Fibroblast of the conjunctiva (primary cell): ENCODE data around the gene SNRNP200.
"Not testable (repeated sequence)": the region's sequence is repeated elsewhere in the genome, so short reads cannot be mapped to it uniquely, and the experiment has no call there.

ENCODE experiments used
- DNase-seq: peaks from one replicate; pipeline ENCODE4 v3.0.0-alpha.2; 2010; ENCODE audit warnings: low read depth

SNRNP200 gene

DNA sequence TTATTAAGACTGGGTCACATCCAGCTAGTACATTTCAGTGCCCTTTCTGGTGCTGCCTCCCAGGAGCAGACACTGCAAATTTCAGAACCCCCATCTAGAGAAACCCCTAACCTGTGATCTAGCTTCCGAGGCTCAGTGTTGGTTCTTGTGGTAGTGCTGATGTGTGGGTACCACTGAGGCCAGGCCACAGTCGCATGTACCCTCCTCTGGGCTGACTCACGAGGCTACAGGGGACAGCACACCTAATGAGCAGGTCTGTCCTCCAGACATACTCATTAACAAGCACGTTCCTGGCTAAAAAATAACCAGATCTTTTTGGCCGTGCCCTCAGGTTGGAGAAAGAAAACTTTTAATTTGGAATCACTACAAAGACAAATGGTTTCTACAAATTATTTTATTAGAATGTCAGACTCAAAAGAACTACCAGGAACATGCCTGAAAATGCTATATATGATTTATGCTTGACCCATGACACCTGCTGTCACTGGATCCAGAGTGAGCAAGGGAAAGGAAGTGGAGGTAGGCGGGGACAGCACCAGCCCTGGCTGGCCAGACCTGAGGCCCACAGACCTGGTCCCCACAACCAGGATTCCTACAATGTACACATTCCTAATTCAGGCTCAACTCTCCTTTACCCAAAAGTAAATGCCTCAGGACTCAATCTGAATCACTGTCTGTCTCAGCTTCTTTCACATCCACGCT is 30.8 kb downstream of the SNRNP200 start:
- no peak for DNase-seq

DNA sequence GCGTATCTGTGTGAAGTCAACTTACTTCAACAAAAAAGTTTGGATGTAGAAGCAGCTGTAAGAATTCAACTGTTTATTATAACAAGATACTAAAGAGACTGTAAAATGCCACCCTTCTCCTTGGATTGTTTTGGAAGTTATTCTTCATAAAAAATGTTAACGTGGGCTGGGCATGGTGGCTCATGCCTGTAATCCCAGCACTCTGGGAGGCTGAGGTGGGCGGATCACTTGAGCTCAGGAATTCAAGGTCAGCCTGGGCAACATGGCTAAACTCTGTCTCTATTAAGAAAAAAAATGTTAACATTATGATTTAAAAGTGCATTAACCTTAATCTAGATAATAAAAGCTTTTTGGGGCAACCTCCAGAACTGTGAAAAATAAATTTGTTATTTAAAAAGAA is 31.6 kb downstream of the SNRNP200 start:
- no peak for DNase-seq

DNA sequence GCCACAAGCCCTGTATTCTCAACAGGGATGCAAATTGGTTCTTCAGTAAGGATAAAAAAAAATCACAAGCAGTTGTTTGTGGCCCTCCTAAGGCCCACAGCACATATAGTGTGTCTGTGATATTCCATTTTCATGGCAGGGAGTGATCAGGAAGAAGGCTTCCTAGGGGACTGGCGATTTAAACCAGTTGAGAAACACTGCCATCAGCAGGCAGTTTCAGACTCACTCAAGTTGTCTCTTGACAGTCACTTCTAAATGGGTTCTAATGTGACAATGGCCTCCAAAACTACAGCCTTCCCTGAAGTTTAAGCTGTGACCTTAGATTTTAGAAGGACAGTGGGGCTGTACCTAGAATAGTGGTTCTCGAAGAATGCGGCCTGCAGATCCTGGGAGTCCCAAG is 33.4 kb downstream of the SNRNP200 start:
- no peak for DNase-seq

DNA sequence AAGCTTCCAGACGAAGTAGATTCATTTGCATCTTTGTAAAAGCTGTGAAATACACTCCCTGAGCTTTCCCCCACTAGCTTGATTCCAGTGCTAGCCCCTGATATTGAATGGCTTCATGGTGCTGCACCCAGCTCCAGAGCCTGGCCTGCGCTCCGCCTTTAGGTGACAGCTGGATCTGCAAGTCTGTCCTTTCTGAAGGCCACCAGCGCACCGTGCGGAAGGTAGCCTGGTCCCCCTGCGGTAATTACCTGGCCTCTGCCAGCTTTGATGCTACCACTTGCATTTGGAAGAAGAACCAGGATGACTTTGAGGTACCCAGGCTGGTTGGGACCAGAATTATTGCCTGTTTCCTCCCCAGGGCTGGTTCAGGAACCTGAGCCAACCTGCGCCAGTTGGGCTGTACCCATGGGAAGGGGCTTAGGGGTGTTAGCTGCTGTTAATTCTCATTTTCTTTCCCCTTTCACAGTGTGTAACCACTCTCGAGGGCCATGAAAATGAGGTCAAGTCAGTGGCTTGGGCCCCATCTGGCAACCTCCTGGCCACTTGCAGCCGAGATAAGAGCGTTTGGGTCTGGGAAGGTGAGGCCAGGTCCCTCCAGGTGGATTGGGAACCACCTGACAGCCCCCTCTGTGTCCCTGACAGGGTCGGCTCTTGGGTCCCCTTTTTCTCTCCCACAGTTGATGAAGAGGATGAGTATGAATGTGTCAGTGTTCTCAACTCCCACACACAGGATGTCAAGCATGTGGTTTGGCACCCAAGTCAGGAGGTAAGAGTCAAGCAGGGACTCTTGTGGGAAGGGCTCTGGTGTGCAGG is 38.0 kb downstream of the SNRNP200 start:
- no peak for DNase-seq

DNA sequence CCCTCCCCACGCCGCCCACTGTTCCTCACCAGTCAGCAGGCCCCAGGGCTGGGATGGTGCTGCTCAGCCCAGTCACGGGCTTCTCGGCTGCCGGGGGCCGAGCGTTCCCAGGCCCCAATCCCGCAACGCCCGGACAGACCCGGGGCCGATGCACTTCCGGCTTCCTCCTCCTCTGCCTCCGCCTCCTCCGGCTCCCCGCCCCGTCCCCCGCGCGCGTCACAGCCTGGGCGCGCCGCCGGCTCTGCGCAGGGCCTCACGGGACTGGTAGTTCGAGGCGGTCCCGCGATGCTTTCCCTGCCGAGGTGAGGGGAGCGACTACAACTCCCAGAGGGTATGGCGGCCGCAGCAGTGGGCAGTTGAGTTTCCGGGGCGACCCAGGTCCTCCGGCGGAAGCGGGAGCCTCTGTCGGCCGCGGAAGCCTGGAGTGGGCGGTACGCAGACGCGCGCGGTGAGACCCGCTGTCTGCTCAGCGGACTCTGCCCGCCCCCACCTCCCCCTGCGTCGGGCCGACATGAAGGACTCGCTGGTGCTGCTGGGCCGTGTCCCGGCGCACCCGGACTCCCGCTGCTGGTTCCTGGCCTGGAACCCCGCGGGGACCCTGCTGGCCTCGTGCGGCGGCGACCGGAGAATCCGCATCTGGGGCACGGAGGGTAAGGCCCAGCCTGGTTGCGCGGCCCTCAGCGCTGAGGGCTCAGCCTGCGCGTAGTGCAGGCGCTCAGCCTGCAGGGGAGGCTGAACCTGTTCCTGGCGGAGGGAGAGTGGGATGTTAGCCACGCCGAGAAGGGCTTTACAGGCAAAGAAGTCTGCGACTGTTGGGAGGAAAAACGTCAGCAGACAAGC is 39.3 kb downstream of the SNRNP200 start, which contains the start of the genes CIAO1 and TMEM127:
CIAO1 (plus strand) TSS at position 386 of the 840 bp plus-strand sequence; CDS start at position 512, 126 bp downstream.
TMEM127 (minus strand) TSS at position 158 of the 840 bp plus-strand sequence. CDS start 616 bp downstream, outside the sequence.
- DNase-seq = peak; percentile 96

DNA sequence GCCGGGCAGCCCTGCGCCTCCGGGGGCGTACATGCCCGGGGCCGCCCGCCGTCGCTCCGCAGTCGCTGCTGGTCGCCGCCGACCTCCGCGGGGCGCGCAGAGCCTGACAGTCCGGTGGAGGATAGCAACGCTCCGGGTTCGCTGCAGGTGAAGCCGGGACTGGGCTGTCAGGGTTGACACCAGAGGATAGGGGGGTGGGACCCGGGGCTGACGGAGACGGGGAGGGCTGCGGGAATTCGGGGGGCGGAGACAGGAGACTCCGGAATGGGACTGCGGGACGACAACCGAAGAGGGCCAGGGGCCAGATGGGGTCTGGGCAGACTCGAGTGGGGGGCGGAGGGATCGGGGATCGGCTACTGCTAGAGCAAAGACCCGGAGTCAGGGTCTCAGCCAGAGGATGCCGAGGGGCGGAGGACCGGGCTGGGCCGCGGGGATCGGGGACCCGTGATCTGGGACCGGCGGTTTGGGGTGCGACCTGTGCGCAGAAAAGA is 40.0 kb downstream of the SNRNP200 start:
- no peak for DNase-seq

DNA sequence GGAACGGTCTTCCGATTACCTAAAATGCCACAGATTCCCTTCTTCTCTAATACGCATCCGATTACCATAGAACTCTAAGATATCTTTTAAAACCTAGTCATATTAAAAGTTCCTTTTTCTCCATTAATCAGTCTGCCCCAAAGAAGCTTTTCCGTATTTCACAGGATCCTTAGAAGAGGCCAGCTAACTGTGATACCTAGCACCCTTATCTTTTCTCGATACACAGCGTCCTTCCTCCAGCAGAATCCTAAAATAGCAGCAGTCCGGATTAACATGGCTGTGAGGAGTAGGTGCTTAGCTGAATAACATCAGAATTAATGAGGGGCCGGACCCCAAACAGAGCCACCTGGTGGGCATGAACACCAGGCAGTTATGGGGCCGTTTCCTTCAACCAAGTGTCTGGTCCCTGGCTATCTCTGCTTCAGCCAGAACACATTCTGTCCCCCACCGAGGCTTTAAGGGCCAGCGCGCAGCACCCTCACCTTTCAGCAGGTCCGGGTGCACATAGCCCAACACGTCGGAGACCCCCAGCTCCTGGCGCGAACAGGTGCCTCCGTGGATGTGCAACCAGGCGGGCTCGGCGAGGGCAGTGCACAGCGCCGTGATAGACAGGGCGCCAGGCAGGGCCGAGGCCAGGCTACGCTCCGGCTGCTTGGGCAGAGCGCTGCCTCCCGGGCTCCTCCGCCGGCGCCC is 40.5 kb downstream of the SNRNP200 start:
- no peak for DNase-seq

DNA sequence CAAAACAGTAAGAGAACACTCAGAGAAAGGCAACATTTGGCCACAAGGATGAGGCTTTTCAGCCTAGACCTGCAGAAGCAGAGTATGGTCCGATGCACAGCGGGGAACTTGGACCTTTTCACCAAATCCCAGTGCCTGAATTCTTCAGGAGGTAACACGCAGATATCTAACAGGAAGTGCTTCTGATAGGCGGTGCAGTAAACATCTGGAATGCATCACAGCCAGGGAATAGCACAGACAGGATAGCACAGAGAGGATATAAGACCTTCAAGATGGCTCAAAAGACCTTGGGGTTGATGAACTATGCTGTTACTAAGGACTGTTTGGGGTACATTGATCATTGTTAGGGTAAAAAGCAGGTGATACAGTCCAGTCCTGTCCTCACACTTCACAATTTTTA is 41.3 kb downstream of the SNRNP200 start:
- no peak for DNase-seq

DNA sequence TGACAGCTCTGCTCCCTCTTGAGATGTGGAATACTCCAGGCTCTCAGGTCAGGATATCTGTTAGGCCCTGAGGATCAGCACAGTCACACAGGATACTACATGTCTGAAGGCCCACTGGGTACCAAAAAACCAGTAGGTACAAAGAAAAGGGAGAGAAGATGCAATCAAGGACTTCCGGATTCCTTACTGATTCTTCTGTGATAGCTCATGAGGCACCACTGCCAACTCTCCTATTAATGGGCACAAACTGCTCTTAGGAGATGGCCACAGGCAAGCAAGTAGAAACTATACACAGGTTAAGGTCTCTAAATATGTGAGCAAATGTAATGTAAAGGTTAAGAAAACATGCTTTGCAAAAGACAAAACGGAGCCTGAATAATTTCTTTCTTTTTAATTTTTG is 43.0 kb downstream of the SNRNP200 start:
- no peak for DNase-seq

DNA sequence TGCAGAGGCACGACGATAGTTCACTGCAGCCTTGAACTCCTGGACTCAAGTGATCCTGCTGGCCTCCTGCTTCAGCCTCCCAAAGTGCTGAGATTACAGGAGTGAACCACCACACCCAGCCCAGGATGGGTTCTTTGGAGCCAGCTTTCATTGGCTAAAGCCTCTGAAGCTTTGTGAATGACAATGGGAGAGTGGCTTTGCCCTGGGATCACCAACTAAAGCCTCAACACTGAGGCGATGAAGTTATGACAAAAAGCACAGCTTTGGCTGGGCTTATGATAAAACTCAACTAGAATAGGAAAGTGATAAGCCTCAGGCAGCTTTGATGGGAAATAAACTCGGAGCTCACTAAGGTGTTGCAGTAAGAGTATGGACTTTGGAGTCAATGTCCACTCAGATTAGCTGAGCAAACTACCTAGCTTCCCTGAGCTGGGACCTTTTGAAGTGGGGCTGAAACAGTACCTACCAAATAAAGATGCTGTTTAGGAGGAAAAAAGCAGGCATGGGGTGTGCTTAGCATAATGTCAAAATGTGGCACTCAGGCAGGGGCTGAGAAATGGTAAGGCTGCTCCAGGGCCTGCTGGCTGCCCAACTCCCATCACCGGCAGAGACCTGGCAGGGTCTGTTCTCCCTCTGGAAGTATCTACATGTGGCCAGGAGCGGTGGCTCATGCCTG is 43.9 kb downstream of the SNRNP200 start:
- no peak for DNase-seq

DNA sequence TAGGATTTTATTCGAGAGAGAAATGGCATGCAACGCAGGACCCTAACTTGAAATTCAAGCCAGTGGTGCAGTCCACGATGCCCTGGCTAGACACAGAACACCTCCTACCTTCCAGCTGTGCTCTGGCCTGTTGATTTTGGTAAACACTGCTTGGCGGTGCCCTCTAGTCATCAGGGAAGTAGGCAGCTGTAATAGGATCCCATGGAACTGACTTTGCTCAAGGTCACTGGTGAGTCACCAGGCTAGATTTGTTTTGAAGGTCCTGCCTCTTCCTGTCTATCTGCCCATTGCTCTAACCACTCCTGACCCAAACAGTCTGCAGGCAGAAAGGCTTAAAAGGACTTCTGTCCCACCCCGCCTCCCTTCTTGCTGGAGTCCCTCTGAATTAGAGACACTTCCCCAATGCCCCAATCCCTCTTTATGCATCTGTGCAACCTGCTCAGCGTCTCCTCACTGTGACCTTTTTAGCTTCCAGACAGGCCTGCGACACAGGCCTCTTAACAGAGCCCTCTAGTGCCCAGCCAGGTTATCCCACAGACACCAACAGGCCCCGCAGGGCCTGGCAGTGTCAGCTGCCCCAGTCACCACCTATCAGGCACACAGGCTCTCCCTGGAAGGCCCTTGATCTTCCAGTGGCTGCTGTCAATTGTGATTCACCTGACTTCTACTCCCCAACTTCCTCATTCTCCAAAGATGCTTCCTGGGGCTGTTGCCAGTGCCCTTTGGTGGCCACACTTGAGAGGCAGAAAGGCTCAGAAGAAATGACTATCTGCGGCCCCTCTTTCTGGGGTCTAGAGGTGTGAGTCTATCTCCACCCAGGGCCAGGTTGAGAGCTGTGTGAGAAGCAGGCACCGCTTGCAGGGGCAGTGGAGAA is 44.7 kb downstream of the SNRNP200 start:
- peak; percentile 76 for DNase-seq

DNA sequence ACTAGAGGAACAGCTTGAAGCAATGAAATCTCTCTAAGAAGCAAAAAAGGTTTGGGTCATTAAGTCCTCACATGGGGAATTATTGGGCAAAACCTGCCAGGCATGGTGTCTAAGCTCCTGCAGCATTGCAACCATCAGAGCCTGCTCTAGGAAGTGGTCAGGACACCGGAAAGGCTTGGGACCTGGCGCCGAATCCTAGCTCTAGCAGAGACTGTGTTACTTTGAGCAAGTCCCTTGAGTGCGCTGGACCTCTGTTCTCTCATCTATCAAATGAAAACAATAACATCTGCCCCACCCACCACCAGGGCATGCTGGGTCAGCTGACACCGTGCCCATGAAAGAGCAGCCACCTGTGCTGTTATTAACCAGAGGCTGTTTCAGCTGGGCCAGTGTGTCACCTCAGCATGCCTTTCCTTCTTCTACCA is 45.8 kb downstream of the SNRNP200 start:
- DNase-seq = no peak

DNA sequence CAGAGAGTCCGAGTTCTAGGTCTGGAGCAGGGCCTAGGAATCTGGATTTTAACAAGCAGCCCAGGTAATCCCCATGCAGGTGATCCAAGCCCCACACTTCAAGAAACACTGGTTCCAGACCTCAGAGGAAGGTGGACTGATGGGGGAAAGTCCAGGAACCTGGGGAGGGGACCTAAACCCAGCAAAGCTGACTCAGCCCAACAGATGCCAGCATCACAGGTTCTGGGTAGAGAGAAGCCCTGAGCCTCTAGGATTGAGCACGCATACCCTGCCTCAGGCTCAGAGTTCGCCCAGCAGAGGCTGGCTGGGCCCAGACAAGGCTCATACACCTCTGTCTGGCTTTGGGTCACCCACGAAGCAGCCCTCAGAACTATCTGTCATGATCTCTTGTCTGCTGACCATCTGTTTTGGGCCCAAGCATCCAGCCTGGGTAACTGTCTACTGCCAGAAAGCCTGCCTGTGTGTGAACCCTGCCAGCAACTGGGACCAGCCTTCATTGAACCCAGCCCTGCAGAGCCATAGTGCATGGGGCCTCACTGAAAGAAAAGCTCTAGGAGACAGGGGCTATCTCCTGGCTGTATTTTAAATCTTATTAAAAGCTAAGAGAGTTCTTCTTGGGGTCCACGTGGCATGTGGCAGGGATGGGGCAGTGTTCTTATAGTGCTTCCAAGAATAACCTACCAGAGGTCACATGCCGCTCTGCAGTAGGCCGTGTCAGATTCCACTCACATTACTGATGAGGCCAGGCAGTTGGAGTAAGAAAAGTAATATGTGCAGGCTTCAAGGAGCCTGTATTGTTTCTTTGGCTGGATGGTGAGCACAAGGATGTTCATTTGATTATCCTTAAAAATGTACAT is 47.0 kb downstream of the SNRNP200 start:
- DNase-seq = no peak

DNA sequence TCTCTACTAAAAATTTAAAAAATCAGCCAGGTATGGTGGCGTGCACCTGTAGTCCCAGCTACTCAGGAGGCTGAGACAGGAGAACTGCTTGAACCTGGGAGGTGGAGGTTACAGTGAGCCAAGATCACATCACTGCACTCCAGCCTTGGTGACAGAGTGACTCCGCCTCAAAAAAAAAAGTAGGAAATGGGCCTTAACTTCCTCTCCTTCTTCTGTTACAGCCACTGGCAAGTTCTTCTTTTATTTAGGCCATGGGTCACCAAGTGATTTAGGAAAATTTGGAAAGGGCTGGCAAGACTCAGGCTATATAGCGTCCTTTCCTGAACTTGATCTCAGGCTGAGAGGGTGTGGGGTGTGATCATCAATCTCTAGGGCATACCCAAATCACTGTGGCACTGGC is 47.6 kb downstream of the SNRNP200 start:
- DNase-seq = not testable (repeated sequence)

DNA sequence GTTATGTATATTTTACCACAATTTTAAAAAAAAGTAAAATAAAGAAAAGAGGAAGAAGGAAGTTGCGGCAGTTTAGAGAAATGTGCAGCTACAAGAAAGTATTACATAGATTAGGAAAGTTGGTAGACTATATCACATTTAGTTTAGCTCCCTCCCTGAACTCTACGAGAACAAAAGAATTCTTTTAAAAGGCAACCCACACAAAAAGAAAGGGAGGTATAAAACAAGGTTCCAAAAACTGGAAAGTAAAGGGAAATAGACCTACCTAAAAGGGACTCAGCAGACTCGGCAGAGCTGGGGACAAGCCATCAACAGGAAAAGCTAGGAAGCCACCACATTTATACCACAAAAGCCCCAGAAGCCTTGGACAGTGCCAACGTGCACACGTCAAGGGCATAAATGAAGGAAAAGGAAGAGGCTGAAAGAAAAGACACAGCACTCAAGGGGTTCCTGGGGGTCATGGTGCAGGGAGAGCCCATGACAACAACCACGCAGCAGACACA is 48.7 kb downstream of the SNRNP200 start:
- no peak for DNase-seq

DNA sequence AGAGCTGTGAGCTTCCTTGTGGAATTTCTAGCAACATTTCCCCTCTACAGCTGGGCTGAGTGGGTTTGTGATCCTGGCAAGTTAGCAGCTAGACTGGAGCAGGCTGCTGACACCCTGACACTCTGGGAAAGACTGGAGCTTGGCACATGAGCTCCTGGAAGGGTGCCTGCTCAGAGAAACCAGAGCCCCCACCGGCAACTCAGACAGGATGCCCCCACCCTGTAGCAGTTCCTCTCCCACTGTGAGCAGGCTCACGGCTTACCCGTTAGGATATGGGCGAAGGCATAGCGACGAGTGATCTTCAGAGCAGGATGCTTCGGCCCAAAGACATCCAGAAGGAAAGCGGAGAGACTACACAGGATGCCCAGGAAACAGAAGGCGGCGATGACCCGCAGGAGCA is 50.8 kb downstream of the SNRNP200 start:
- DNase-seq = no peak

DNA sequence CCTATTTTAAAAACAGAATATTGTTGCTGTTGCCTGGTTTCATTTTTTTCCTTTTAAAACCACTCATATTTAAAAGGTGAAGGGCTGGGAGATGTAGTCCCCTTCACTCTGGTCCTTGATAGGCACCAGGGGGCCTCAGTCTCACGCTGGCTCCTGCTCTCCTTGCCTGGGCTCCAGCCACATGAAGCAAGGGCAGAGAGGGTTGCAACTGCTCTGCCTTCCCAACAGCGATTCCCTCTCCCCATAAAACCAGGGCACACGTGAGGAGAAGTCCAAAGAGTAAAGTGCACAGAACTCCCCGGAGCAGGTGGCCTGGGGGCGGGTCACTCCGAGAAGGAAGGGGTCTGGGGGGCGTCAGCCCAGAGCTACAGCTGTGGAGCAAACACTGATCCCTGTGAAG is 52.3 kb downstream of the SNRNP200 start:
- DNase-seq = no peak

DNA sequence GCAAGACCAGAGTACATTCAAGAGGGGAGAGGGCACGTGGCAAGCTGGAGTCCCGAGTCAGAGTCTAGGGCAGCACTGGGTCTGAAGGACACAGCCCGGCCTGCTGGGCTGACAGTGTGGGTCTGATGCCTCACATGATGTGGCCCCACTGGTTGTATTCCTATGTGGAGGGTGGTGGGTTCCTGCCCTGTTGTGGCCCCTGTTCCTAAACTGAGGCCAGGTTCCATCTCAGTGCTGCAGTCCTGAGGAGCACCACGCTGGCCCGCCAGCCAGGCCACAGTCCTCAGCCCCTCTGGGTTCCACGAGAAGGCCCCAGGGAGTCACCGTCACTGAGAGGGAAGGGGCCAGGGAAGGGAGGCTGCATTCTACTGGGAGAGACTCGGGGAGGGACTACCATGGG is 52.8 kb downstream of the SNRNP200 start:
- no peak for DNase-seq
